ENCODE data around the gene SYK.

GRCh38 chr9:90901933-90902332, 100.3 kb downstream of the SYK start:
- TF ChIP-seq CTCF (IDR thresholded peaks at IDR 0.05) (no peak), POLR2A (IDR thresholded peaks at IDR 0.05) (no peak)
